ENCODE measurements around the gene NBEA. TPM values are rescaled to one million over a fixed set of nuclear protein-coding genes. Genes with fewer than 3 reads are reported as not detected.

Gene NBEA
- total RNA-seq, 1 experiment from 2014 or later: 3.3 TPM

- TF ChIP-seq SIN3A (IDR thresholded peaks at IDR 0.05; ENCODE audit: borderline replicate concordance, insufficient read depth, low read depth, low read length): no peak
- TF ChIP-seq REST (IDR thresholded peaks at IDR 0.05; ENCODE audit: insufficient read depth in 1 of 2, low read depth in 2 of 2, low read length in 1 of 2): no peak
- DNase-seq (ENCODE audit: low read depth, low spot score) (no peak), ATAC-seq (no peak)
- H3K4me1 ChIP-seq (ENCODE audit: control insufficient read depth, insufficient read depth, low read length): no peaks in the 10 kb centered on the region
- intact Hi-C loops (cut with micrococcal nuclease; ENCODE audit: unreplicated experiment) (no loop called here), in situ Hi-C loops (cut with HindIII; ENCODE audit: low pct_unique_long_range_greater_than_20kb, low sequenced_read_pairs) (no loop called here)
- H3K36me3 ChIP-seq (ENCODE audit: control insufficient read depth, insufficient read depth, low read length): no peaks in the 10 kb centered on the region
- H3K4me3 ChIP-seq (ENCODE audit: low read depth in 2 of 2, low read length in 2 of 2): no peak overlapping the region
- CTCF ChIA-PET: no interaction called here
- no TSS peak for BruUV-seq (replicated peaks)
- POLR2A ChIA-PET: no interaction called here
- H3K9me3 ChIP-seq (ENCODE audit: control insufficient read depth, insufficient read depth, low read depth, low read length): no peaks in the 10 kb centered on the region
- H3K27me3 ChIP-seq (ENCODE audit: control insufficient read depth, insufficient read depth, low read length): no peaks in the 10 kb centered on the region
- H3K27ac ChIP-seq (ENCODE audit: low read length): no peak overlapping the region
These were observed 748.6 kb downstream of the NBEA start for GRCh38 chr13:35690581-35691207.

GRCh38 chr13:35693134-35693784 is 751.2 kb downstream of the NBEA start:
- TF ChIP-seq CTCF (IDR thresholded peaks at IDR 0.05) (no peak), SIN3A (IDR thresholded peaks at IDR 0.05; ENCODE audit: borderline replicate concordance, insufficient read depth, low read depth, low read length) (no peak), TCF7L2 (IDR thresholded peaks at IDR 0.05; ENCODE audit: low read depth, low read length) (no peak), REST (IDR thresholded peaks at IDR 0.05; ENCODE audit: insufficient read depth in 1 of 2, low read depth in 2 of 2, low read length in 1 of 2) (no peak), POLR2AphosphoS5 (IDR thresholded peaks at IDR 0.05; ENCODE audit: low read depth, low read length) (no peak)
- ChIA-PET CTCF (no interaction called here), POLR2A (no interaction called here)
- Histone ChIP-seq H3K4me3 (ENCODE audit: low read depth in 2 of 2, low read length in 2 of 2) (no peak overlapping the region), H3K4me1 (ENCODE audit: control insufficient read depth, insufficient read depth, low read length) (no peaks in the 10 kb centered on the region), H3K9me3 (ENCODE audit: control insufficient read depth, insufficient read depth, low read depth, low read length) (no peaks in the 10 kb centered on the region), H3K27me3 (ENCODE audit: control insufficient read depth, insufficient read depth, low read length) (no peaks in the 10 kb centered on the region), H3K27ac (ENCODE audit: low read length) (no peak overlapping the region), H3K36me3 (ENCODE audit: control insufficient read depth, insufficient read depth, low read length) (no peaks in the 10 kb centered on the region)
- no TSS peak for BruUV-seq (replicated peaks)
- in situ Hi-C loops (cut with HindIII; ENCODE audit: low pct_unique_long_range_greater_than_20kb, low sequenced_read_pairs) (no loop called here), intact Hi-C loops (cut with micrococcal nuclease; ENCODE audit: unreplicated experiment) (no loop called here)
- DNase-seq (ENCODE audit: low read depth, low spot score): no peak
- no peak for ATAC-seq
